ENCODE measurements around the gene STEAP2. TPM values are rescaled to one million over a fixed set of nuclear protein-coding genes. Genes with fewer than 3 reads are reported as not detected.
"Not testable (repeated sequence)": the region's sequence is repeated elsewhere in the genome, so short reads cannot be mapped to it uniquely, and the experiment has no call there.

The STEAP2 gene
- polyA plus RNA-seq, 1 experiment, result 6.4 TPM

DNA sequence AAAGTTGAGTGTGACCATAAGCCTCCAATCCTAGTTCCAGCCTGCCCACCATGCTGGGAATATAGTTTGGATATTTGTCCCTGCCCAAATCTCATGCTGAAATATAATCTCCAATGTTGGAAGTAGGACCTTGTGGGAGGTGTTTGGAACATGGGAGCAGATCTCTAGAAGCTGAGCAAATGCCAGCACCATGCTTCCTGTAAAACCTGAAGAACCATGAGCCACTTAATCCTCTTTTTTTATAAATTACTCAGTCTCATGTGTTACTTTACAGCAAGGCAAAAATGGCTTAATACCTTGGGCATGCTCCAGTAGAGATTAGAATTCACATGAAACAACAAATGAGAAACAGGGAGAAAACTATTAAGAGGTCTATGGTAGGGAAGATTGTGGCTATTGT, 30.1 kb upstream of the STEAP2 start:
- ChIA-PET POLR2A (no interaction called here), CTCF (no interaction called here)
- no peak overlapping the region for H3K4me3 ChIP-seq (ENCODE audit: low read depth, low read length)
- peaks cover 5% of the 10 kb centered on the region for H3K9me3 ChIP-seq (ENCODE audit: control insufficient read depth, insufficient read depth, low read length)
- TF ChIP-seq, protein P1, sequence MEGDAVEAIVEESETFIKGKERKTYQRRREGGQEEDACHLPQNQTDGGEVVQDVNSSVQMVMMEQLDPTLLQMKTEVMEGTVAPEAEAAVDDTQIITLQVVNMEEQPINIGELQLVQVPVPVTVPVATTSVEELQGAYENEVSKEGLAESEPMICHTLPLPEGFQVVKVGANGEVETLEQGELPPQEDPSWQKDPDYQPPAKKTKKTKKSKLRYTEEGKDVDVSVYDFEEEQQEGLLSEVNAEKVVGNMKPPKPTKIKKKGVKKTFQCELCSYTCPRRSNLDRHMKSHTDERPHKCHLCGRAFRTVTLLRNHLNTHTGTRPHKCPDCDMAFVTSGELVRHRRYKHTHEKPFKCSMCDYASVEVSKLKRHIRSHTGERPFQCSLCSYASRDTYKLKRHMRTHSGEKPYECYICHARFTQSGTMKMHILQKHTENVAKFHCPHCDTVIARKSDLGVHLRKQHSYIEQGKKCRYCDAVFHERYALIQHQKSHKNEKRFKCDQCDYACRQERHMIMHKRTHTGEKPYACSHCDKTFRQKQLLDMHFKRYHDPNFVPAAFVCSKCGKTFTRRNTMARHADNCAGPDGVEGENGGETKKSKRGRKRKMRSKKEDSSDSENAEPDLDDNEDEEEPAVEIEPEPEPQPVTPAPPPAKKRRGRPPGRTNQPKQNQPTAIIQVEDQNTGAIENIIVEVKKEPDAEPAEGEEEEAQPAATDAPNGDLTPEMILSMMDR (IDR thresholded peaks at IDR 0.05; ENCODE audit: low read depth, low read length), result no peak
- no peak overlapping the region for H3K27ac ChIP-seq (ENCODE audit: low read depth, low read length)
- H3K27me3 ChIP-seq (ENCODE audit: control insufficient read depth, insufficient read depth, low read length), result no peaks in the 10 kb centered on the region
- no peak for DNase-seq (ENCODE audit: low read depth, low spot score)

DNA sequence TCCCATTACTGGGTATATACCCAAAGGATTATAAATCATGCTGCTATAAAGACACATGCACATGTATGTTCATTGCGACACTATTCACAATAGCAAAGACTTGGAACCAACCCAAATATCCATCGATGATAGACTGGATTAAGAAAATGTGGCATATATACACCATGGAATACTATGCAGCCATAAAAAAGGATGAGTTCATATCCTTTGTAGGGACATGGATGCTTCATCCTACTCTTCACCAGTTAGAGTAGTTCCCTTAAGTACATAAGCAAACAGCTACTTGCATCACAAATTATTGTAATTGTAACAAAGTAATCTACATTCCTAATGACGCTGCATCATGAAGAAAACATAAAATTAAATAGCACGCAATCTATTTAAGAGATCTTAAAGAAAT, 25.2 kb upstream of the STEAP2 start:
- H3K27ac ChIP-seq (ENCODE audit: low read depth, low read length); H3K9me3 ChIP-seq (ENCODE audit: control insufficient read depth, insufficient read depth, low read length); DNase-seq (ENCODE audit: low read depth, low spot score); H3K27me3 ChIP-seq (ENCODE audit: control insufficient read depth, insufficient read depth, low read length); POLR2A ChIA-PET; H3K4me3 ChIP-seq (ENCODE audit: low read depth, low read length): not testable (repeated sequence)
- CTCF ChIA-PET, result interaction anchor here (2.0 kb wide), 1 partner anchor 25 kb away, joined by 6 read pairs; the partner anchor contains the start of gene STEAP2

DNA sequence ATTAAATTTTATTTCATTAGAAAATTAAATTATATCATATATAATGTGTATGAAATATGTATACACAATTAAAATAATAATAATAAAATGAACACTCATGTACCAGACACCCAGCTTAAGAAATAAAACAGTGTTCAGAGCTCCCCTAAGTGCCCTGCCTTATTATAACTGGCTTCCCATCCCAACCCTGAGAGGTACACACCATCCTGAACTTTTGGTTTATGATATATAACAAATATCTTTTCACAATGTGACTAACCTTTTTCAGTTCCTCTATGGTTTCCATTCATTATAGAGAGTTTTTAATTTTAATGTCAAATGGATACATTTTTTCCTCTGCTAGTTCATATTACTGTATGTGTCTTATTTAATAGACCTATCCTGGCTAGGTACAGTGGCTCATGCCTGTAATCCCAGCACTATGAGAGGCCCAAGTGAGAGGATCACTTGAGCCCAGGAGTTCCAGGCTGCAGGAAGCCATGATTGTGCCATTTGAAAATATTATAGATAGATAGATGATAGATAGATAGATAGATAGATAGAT, 24.0 kb upstream of the STEAP2 start:
- ChIA-PET POLR2A (no interaction called here), CTCF (interaction anchor here (2.0 kb wide), 1 partner anchor 24 kb away, joined by 6 read pairs; the partner anchor contains the start of gene STEAP2)
- H3K9me3 ChIP-seq (ENCODE audit: control insufficient read depth, insufficient read depth, low read length), result no peaks in the 10 kb centered on the region
- no peak for DNase-seq (ENCODE audit: low read depth, low spot score)
- TF ChIP-seq, protein P1 (IDR thresholded peaks at IDR 0.05; ENCODE audit: low read depth, low read length), result no peak
- H3K27me3 ChIP-seq (ENCODE audit: control insufficient read depth, insufficient read depth, low read length), result no peaks in the 10 kb centered on the region
- no peak overlapping the region for H3K27ac ChIP-seq (ENCODE audit: low read depth, low read length)
- no peak overlapping the region for H3K4me3 ChIP-seq (ENCODE audit: low read depth, low read length)

DNA sequence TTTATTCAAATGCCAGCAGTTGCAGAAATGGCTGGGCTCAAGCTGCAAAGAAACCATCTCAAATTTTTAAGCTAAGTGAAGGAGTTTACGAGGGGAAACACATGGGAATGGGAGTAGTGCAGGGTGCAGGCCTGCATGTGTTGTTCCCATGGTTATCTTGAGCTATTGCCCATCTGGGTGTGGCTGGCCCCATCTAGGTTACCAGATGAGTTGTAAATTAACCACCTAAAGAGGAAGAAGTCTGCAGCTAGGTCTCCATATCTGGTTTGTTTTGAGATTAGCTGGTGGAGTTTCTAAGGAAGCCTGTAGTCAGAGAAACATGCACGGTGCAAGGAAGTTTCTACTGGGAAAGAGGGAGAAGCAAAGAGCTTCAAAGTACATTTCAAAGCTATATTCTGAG, 23.3 kb upstream of the STEAP2 start:
- DNase-seq (ENCODE audit: low read depth, low spot score), result no peak
- Histone ChIP-seq H3K9me3 (ENCODE audit: control insufficient read depth, insufficient read depth, low read length) (no peaks in the 10 kb centered on the region), H3K4me3 (ENCODE audit: low read depth, low read length) (no peak overlapping the region), H3K27ac (ENCODE audit: low read depth, low read length) (no peak overlapping the region), H3K27me3 (ENCODE audit: control insufficient read depth, insufficient read depth, low read length) (no peaks in the 10 kb centered on the region)
- POLR2A ChIA-PET, result no interaction called here
- CTCF ChIA-PET, result interaction anchor here (1.3 kb wide), 1 partner anchor 23 kb away, joined by 5 read pairs; the partner anchor contains the start of gene STEAP2
- TF ChIP-seq, protein P1 (IDR thresholded peaks at IDR 0.05; ENCODE audit: low read depth, low read length), result no peak

DNA sequence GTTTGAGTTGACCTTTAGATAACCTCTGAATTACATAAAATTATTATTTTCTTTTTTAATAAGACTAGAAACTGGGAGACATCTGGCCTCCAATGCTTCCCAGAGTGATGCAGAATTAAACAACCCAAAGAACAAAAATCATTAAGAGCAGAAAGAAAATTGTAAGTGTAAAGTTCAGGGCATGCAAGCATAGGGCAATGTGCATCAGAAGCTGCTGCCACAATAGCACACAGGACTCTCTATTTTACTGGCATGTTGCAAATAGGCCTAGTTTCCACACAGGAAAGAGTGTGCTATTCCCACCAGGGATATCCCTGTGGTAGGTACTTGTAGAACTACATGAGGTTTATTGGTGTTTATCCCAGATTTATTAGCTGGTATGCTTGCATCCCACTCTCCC, 20.5 kb upstream of the STEAP2 start:
- Histone ChIP-seq H3K9me3 (ENCODE audit: control insufficient read depth, insufficient read depth, low read length) (no peaks in the 10 kb centered on the region), H3K27ac (ENCODE audit: low read depth, low read length) (no peak overlapping the region), H3K27me3 (ENCODE audit: control insufficient read depth, insufficient read depth, low read length) (no peaks in the 10 kb centered on the region), H3K4me3 (ENCODE audit: low read depth, low read length) (no peak overlapping the region)
- TF ChIP-seq, protein P1 (IDR thresholded peaks at IDR 0.05; ENCODE audit: low read depth, low read length), result no peak
- POLR2A ChIA-PET, result no interaction called here
- CTCF ChIA-PET, result no interaction called here
- no peak for DNase-seq (ENCODE audit: low read depth, low spot score)

All from AG04450 (cell line).